NCI-H1436 (cell line): Measurements from ENCODE around the gene CREG2.
"Not testable (repeated sequence)": the region's sequence is repeated elsewhere in the genome, so short reads cannot be mapped to it uniquely, and the experiment has no call there.

ENCODE experiments used
- DNase-seq: peaks from one replicate; lab custom pipeline; 2025; lab: John Stamatoyannopoulos, UW

The CREG2 gene

DNA sequence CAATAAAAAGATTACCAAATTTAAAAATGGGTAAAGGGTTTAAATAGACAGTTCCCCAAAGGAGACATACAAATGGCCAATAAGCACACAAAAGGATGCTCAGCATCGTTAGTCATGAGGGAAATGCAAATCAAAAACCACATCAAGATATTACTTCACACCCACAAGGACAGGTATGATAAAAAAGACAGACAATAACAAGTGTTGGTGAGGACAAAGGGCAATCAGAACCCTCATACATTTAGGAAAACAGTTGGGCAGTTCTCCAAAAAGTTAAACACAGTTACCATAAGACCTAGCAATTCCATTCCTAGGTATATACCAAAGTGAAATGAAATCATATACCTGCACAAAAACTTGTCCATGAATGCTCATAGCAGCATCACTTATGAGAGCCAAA is 14.5 kb downstream of the CREG2 start:
- no peak for DNase-seq

DNA sequence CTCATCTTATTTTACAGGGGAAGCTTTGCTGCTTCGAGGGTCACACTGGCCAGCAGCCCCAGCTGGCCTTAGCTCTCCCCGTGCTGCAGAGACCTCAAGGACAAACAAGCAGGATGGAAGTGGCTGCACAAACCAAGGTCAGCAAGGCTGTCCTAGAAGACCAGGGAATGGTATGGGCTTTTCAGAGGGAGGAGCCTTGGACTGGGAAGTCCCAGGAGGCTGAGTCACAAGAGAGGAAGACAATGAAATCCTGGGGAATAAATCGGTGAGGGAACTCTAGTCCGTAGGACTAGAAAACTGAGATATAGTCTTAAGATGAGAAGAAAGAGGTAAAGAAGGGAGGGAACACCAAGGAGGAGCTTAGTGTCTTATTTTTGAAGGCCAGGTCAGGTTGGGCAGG is 15.7 kb downstream of the CREG2 start:
- DNase-seq = no peak

DNA sequence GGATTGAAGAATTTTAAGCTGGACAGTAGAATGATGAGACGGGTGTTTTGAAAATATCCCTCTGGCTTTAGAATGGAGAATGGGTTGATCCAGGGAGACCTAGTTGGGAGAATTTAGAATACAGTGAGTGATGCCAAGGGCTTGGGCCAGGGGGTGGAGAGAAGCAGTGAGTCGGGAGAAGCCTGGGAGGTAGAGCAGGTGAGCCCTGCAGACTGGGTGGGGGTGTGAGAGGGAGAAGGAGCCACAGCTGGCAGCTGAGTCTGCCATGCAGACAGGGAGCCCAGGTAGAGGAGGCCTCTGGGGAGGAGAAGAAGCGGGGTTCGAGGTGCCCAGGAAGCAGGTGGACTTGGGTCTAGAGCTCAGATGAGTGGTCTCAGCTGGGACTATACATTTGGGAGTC is 18.2 kb downstream of the CREG2 start:
- no peak for DNase-seq

DNA sequence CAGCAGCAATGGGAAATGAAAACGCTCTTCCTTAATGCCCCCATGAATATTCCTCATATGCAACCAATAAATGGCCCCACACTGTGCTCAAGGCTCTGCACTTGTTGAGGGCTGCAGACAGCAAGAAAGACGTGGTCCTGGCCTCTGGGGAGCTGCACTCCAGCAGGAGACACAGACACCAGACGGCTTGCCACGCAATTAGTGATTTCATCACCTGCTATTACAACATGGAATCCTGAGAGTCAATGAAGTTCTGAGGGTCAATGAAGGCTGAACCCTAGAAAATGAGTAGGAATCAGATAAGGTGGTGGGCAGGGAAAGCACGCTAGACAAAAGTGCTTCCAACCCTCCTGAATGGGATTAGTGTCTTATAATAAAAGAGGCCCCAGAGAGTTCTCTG is 18.9 kb downstream of the CREG2 start:
- DNase-seq = no peak

DNA sequence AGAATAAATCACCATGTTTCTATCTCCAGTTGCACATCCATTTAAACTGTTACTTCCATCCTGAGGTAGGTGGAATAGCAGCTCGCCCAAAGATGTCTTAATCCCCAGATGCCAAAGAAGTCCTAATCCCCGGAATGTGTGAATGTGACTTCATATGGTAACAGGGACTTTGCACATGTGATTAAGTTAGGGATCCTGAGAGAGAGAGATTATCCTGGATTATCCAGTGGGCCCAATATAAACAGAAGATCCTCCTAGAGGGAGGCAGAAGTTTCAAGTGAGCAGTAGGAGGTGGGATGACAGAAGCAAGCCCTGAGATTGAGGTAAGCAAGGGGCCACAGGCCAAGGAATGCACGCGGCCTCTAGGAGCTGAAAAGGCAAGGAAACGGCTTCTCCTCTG is 19.8 kb downstream of the CREG2 start:
- no peak for DNase-seq

DNA sequence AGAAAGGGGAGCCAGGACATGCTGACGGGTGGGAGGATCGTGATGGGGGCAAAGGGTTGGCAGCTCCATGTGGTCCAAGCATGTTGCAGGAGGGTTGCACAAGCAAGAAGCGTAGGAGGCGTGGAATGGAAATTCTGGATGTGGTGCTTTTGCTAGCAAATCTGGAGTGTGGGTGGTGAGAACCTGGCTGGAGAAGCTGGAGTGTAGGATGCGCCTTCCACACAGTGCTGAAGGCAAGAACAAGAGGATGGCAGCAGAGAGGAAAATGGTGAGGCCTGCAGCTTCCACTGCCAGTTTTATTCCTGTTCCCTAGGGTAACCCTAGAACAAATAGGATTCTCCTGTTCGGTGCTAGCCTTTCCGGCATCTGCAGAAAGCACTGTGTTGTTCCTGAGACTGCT is 22.4 kb downstream of the CREG2 start:
- DNase-seq = no peak

DNA sequence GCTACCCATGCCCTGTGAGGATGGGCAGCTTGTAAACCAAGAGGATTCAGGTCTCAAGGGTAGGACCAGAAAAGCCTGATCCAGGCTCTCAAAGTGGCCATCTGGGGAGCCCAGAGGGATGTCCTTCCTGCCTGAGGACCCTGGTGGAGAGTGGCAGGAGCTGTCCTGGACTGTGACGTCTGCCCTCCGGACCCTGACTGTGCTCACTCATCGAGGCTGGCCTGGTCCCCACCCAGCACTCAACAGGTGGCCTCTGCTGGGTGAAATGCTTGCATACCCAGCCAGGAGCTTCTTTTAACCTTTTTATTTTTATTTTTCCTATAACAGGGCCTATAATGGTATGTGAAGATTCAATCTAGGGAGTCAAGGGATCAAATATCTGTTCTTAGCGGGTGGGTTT is 24.5 kb downstream of the CREG2 start:
- DNase-seq = no peak

DNA sequence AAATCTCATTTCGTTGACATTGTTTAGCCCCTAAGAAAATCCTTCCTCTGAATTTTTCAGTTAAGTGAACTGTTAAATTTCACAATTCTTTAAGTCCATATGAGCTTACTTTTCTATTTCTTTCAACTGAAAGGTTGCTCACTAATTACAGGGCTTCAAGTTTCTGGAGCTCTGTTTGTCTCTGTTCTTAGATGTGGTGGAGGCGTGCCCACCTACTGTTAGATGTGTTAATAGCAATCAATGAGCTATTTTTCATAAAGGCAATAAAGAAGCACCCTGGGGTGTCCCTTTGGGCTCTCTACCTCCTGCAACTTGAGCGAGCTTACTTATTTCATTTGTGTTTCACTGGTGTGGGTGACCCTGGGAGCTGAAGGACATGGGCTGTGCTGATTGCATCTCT is 25.0 kb downstream of the CREG2 start:
- no peak for DNase-seq

DNA sequence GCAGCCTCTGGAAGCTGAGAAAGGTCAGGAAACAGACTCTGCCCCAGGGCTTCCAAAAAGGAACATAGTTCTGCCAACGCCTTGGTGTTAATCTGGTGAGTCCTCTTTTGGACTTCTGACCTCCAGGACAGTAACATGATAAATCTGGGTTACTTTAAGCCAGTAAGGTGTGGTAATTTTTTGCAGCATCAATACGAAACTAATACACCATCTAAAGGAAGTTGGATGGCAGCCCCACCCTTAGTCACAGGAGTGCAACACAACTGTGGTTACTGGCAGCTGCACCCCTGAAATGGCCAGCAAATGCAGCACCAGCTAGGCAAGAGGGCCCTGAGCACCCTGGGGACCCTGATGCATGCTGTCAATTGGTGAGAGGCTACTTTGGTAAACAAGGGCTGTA is 25.8 kb downstream of the CREG2 start:
- DNase-seq = no peak

DNA sequence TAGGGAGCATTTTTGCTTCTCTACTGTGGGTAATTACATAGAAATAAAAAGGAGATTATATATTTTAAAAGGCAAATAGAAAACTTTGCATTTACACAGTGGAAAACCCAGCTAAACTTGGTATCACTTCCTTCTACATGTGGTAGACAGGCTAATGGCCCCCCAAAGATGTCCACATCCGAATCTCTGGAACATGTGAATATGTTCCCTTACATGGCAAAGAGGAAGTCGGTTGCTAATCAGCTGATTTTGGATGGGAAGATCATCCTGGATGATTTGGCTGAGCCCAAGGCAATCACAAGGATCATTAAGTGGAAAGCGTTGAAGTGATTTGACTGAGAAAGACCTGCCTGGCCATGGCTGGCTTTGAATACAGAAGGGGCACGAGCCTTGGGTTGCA is 26.2 kb downstream of the CREG2 start:
- DNase-seq = no peak

DNA sequence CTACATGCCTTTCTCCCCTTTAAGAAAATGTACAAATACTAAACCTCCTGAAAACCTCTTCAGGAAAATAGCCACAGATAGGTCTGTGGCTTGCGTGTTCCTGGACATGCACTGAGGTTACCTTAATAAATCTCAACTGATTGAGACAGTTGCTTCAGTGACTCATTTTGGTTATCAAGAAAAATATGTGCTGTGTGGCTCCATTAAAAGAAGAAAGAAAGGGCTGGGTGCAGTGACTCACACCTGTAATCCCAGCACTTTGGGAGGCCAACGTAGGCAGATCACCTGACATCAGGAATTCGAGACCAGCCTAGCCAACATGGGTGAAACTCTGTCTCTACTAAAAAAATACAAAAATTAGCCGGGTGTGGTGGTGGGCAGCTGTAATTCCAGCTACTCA is 27.1 kb downstream of the CREG2 start:
- no peak for DNase-seq

DNA sequence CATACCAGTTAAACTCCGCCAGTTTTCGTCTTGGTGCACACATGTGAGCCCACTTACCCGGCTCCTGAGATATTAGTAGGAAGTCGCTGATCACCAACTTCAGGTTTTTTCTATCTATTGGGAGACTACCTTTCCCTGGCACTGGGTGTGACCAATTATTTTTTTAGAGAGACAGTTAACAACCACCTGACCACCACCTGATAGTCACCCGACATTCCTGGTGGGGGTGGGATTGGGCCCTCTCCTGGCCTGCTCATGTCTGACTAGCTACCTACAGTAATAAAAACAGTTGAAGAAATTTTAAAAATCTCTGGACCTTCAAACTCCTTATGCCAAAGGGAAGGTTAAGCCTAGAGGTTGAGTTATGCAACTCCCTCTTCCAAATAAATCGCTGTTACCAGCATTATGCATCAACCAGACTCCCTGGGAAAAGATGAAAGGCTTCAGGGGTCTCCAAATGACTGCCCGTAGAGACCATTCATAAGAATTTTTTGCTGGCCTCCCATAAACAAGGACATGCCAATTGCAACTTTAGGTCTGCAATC is 27.8 kb downstream of the CREG2 start:
- no peak for DNase-seq

DNA sequence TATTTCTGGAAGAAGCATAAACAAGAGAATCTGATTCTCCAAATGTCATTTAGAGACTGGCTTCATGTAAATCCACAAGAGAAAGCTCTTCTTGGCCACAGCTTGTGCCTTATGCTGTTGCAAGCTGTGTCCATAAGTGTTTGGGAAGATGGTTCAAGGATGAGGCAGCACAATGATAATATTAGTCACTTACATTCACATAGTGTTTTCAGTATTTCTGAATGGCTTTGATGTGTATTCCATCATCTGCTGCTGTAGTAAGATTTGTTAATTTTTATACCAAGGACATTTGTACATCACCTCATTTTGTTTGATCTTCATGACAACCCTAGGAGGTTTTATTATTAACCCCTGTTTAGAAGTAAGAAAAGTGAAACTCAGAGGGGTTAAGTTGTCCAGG is 29.9 kb downstream of the CREG2 start:
- no peak for DNase-seq

DNA sequence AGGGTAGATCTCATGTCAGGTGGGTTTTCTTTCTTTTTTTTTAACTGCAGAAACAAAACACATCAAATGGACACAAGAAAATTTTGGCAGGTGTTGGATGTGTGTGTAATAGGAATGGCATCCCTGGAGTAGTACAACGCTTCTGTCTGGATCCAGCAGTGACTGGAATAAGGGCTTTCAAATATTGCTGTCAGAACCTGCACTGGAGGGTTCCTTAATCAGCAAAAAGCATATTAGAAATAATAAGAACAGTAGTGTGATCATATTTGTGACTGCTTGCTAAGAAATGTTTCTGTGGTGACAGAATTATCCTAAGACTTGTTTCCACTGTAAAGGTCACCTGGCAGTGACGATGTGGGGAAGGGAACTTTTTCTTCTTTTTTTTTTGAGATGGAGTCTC is 30.8 kb downstream of the CREG2 start:
- DNase-seq = no peak

DNA sequence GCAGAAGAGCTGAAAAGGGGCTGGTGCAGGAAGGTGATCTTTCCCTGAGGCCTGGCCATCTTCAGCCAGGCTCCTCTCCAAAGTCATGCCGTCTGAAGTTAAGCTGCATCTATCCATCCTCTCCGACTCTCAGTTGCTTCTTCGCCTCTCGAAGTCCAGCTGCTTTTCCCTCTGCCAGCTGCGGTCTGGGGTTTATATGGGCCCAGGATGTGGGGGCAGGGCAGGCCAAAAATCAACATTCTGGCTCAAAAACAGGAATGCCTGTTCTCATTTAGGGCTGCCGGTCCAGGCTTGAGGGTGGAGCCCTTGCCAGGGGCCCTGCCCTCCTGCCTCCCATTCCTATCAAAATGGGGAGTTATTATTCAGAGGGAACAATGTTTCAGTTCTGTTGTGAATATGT is 31.2 kb downstream of the CREG2 start:
- DNase-seq = no peak

DNA sequence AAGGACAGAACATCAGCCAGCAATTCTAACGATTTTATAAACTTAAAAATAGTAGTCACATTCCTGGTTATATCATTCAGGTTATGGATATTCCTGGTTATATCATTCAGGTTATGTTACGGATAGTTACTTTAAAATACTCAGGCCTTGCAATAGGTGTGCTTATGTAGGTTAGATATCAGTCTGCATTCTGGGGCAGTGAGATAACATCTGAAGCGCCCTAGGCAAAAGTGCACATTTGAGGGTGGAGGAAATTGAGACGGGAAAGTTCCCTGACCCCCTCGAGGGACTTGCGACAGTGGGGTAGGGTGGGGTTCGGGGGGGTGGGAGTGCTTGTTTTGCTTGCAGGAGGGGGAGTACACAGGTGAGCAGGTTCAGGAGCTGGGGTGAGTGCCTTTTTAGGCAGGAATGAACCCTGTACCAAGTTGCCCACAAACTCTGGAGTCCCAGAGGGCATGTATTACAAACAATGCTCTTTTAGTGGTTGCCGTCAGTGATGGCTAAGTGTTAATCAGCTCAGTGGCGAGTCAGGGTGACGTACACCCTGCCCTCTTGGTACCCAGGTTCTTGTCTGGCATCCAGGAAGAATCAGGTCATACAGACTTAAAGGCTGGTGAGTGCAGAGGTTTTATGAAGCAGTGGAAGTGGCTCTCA is 31.8 kb downstream of the CREG2 start:
- no peak for DNase-seq

DNA sequence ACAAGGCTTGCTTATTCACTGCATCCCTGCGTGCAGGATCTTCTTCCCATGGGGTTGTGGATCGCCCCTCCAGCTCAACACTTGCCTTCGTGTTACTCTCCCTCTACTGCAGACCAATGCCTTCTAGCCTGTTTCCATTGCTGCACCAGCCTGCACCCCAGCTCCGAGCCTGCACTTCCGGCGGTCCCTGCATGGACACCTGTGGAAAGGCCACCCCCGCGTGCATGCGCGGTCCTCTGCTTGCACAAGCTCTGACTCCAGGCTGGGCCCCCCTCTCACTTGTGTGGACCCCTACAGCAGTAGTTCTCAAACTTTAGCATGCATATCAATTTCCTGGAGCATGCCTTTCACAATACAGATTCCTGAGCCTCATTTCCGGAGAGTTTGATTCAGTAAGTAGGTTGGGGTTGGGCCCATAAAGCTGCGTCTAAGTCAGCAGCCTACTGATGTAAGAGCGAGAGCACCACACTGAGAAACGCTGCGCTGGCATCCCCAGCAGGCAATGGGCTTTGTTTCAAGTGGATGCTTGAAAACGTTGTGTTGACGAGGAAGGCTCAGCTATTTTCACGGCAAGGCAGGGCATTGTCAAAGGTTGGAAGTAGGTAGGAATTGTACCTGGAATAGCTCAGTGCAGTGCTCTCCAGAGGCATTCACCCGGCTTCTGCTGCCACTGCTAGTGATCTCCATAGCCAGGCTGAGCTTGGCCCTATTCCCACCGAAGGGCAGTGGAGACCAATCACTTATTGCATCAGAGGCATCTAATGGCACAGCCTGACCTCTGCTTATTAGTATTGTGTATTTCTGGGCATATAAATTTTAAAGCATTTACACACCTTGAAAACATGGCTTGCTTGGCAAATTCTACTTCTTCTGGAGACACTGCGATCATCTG is 32.6 kb downstream of the CREG2 start:
- no peak for DNase-seq

DNA sequence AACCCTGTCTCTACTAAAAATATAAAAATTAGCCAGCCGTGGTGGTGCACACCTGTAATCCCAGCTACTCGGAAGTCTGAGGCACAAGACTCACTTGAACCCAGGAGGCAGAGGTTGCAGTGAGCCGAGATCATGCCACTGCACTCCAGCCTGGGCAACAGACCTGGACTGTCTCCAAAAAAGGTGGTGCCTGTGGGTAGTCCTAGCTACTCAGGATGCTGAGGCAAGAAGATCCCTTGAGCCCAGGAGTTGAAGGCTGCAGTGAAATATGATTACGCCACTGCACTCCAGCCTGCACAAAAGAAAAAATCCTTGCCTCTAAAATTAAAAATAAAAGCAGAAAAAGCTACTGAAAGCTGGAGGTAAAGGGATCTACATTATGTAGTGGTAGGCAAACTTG is 34.7 kb downstream of the CREG2 start:
- DNase-seq = not testable (repeated sequence)

DNA sequence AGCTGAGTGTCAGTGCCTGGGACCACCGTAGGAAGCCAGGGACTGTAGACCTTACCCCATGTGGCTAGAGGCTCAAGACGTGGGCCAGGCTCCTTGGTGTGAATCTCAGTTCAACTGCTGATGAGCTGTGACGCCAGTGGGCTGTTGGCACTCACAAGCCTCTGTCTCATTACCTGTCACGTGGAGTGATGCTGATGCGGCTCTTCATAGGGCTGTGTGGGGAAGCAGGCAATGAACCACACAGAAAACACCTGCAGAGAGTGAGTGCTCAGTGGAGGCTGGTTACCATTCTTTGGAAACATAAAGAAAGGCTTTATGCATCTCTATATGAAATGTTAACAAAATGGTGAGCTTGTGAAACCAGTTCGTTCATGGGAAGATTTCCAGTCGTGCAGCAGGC is 36.1 kb downstream of the CREG2 start:
- no peak for DNase-seq

DNA sequence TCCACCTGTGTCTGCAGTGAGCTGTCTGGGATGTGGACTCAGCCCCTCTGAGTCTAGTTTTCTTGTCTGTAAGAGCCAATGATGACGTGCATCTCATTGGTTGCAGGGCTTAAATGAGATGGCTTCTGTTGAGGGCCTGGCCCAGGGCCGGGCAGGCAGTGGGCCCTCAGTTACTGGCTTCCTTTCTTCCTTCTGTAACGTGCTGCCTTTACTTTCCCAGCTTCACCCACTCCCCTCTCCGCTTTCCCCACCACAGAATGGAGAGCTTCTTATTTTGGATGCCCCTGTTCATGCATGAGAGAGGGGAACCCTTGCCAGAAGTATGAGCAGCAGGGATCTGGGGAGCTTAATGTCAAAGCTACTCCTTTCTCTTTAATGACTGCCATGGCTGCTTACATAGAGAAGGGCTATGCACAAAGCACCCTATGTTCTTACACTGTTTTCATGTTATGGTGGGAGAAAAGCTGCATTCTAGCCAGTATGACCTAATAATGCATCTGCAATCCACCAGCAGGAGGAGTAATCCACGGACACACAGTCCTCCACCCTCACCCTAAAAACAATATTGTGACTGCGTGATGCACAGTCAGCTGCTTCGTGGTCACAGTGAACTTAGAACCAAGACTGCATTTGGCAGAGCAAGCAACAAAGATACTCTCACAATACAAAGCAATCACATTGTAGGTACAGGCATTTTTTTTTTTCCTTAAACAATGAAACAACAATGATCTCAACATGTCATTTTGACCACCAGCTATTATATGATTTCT is 37.2 kb downstream of the CREG2 start:
- no peak for DNase-seq

DNA sequence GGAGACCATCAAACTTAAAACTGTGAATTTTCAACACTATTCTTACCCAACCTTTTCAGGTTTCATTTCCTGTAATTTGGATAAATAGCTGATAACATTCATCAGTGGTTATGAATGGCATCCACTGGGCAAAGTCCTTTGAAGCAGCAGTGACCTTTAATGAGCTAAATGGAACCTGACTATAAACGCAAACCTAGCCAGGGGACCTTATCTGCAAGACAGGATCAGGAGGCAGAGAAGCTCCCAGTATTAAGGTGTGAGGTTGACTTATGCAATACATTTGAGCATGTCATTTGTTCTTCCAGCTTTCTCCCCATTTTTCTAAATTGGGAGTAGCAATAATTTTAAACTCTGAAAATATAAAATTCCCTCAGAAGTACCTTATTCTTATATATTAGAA is 38.4 kb downstream of the CREG2 start:
- DNase-seq = no peak

DNA sequence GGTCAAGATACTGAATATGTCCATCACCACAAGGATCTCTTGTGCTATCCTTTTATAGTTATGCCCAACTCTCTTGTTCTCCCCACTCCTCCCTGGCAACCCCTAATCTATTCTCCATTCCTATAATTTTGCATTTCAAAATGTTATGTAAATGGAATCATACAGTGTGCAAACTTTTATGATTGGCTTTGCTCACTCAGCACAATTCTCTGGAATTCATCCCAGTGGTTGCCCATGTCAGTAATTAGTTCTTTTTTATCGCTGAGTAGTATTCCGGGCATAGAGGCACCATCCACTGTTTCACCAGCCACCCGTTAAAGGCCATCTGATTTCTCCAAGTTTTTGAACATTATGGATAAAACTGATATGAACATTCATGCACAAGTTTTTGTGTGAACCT is 40.4 kb downstream of the CREG2 start:
- DNase-seq = no peak

DNA sequence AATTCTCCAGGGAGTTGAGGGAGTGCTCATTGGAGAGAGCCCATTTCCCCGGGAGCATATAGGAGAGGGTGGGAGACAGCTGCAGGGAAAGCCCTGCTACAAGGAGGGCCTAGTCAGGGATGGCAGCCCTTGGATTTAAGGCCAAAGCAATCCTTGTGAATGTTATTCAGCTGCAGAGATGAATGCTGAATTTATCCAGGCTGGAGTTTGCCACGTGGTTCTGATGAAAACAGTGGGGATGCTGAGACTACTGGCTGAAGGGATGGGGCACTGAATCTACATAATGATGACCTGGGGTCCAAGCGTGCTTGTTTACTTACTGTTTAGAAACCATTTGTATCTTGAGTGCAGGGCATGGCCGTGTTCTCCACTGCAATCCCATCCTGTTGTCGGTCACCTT is 43.2 kb downstream of the CREG2 start:
- DNase-seq = no peak
